K562 (cell line): Measurements from ENCODE around the gene NPC1. TPM values are rescaled to one million over a fixed set of nuclear protein-coding genes. Genes with fewer than 3 reads are reported as not detected.
A peak's percentile ranks its signal among the peaks of the same experiment; 100 is the strongest.

Experiments used
- AFF1 ChIP-seq, 2 experiments: fragments of 450-650 bp; IDR thresholded peaks; 2 replicates each; pipeline ENCODE4 v1.6.1; 2018; ENCODE audit warnings: mild to moderate bottlenecking in 2 of 2, low read depth in 1 of 2; ENCODE audit not compliant: partially characterized antibody in 2 of 2
- CBFA2T3 ChIP-seq: fragments of 450-650 bp; IDR thresholded peaks from 2 replicates; pipeline ENCODE4 v1.6.1; 2017
- GABPB2 ChIP-seq: fragments of 250-450 bp; sonication (Bioruptor Pico); conservative IDR thresholded peaks from 2 replicates; pipeline ENCODE4 v1.5.1; 2021; ENCODE audit warnings: mild to moderate bottlenecking
- GTF3C2 ChIP-seq: IDR thresholded peaks from 3 replicates; pipeline ENCODE4 v1.6.1; 2011; ENCODE audit warnings: borderline replicate concordance, mild to moderate bottlenecking, moderate library complexity; ENCODE audit not compliant: insufficient read length; ENCODE audit errors: extremely low read depth
- NFE2 ChIP-seq: IDR thresholded peaks from 2 replicates; pipeline ENCODE4 v1.6.1; 2014; ENCODE audit warnings: antibody characterized with exemption, low read depth
- PCBP1 ChIP-seq: fragments of 200-400 bp; formaldehyde crosslinking; IDR thresholded peaks from 2 replicates; pipeline ENCODE4 v1.6.1; 2018; ENCODE audit warnings: mild to moderate bottlenecking, low read depth, low read length; ENCODE audit not compliant: poor library complexity, severe bottlenecking
- POLR3G ChIP-seq: IDR thresholded peaks from 2 replicates; pipeline ENCODE4 v1.6.1; 2011; ENCODE audit not compliant: insufficient read length, insufficient replicate concordance; ENCODE audit errors: extremely low read depth
- RBBP5 ChIP-seq: fragments of 200-600 bp; sonication (generic); IDR thresholded peaks from 2 replicates; pipeline ENCODE4 v1.6.1; 2012; ENCODE audit warnings: borderline replicate concordance, mild to moderate bottlenecking, low read length, control low read depth, inconsistent platforms; ENCODE audit not compliant: insufficient read depth, poor library complexity, severe bottlenecking
- SPI1 ChIP-seq: IDR thresholded peaks from 2 replicates; pipeline ENCODE4 v1.6.1; 2011; ENCODE audit warnings: low read depth, low read length, control low read depth, borderline replicate concordance
- TBL1XR1 ChIP-seq, 2 experiments: IDR thresholded peaks; 2 replicates each; pipeline ENCODE4 v1.6.1; 2012; ENCODE audit warnings: improper control_type of control experiment in 2 of 2, low read length in 2 of 2, mild to moderate bottlenecking in 1 of 2
- TCF7 ChIP-seq: sonication (generic); IDR thresholded peaks from 2 replicates; pipeline ENCODE4 v1.6.1; 2016; ENCODE audit warnings: antibody characterized with exemption, borderline replicate concordance
- TFAM ChIP-seq: fragments of 250-450 bp; sonication (Bioruptor Pico); conservative IDR thresholded peaks from 2 replicates; pipeline ENCODE4 v1.5.0; 2021; ENCODE audit warnings: mild to moderate bottlenecking, moderate library complexity
- ZBTB43 ChIP-seq: sonication (generic); formaldehyde crosslinking; IDR thresholded peaks from 2 replicates; pipeline ENCODE4 v1.8.0; 2023; ENCODE audit warnings: mild to moderate bottlenecking, missing genetic modification reagents
- ZBTB9 ChIP-seq: fragments of 450-650 bp; formaldehyde crosslinking; IDR thresholded peaks from 2 replicates; pipeline ENCODE4 v1.4.0; 2020; ENCODE audit warnings: mild to moderate bottlenecking, moderate library complexity
- ZC3H8 ChIP-seq: fragments of 450-650 bp; IDR thresholded peaks from 2 replicates; pipeline ENCODE4 v1.6.1; 2017
- ZNF165 ChIP-seq: fragments of 250-450 bp; sonication (Bioruptor Pico); IDR thresholded peaks from 2 replicates; pipeline ENCODE4 v1.4.0; 2020; ENCODE audit warnings: borderline replicate concordance
- ZNF253 ChIP-seq: fragments of 250-450 bp; sonication (Bioruptor Pico); conservative IDR thresholded peaks from 2 replicates; pipeline ENCODE4 v1.6.1; 2021; ENCODE audit warnings: mild to moderate bottlenecking
- ZNF766 ChIP-seq: fragments of 200-800 bp; sonication (Bioruptor generic); conservative IDR thresholded peaks from 2 replicates; pipeline ENCODE4 v1.6.1; 2016; ENCODE audit warnings: missing genetic modification characterization, missing compliant biosample characterization
- polyA plus RNA-seq, 8 experiments: library from polyadenylated mRNA; depleted of rRNA in 4 of 8; stranded (reverse) in 5 of 8; unstranded in 3 of 8; fragments of >200 nt; fragmentation: Nextera tagmentation in 2 of 8; fragmentation: Illumina TruSeq in 1 of 8; extraction: Ambion mirVana in 2 of 8; extraction: Trizol in 1 of 8; gene quantifications; 2 replicates each; pipeline versions ENCODE4 v1.2.1 to v1.2.3, GENCODE V29; 2011 to 2014; ENCODE audit warnings: inconsistent platforms in 1 of 8, missing spikeins in 1 of 8
- total RNA-seq, 7 experiments: library from RNA; depleted of rRNA in 6 of 7; stranded (reverse); fragments of >200 nt in 6 of 7; fragmentation: Illumina TruSeq in 2 of 7; extraction: Trizol in 2 of 7; gene quantifications; 2 replicates each; pipeline versions ENCODE4 v1.2.1 to v1.2.3, GENCODE V29; 2011 to 2021; ENCODE audit warnings: low replicate concordance in 1 of 7

The NPC1 gene
- total and polyA plus RNA-seq, 9 of the 15 experiments (the other 6 are each of a cell fraction or from before 2014, with no cell fraction given) = 17.1 to 45.9 (median 27.6) TPM

GRCh38 chr18:23540867-23541266 is 45.4 kb downstream of the NPC1 start (continued):
- TF ChIP-seq CBFA2T3 (peak; percentile 81), SPI1 (peak; percentile 72; the same call in 1 of the 2 replicates), ZBTB43 (CRISPR knock-in tag) (no peak), TCF7 (no peak), NFE2 (peak; percentile 77), ZNF766 (CRISPR knock-in tag) (0 out of 2 replicates have a peak, but pooled peaks have one; percentile 61), TFAM (CRISPR knock-in tag) (no peak), TBL1XR1 (IDR thresholded peaks at IDR 0.05; ENCODE audit: low read length in 2 of 2) (peak in 1 of 2 experiments; percentile 94; a peak in 2 of 4 replicates), ZBTB9 (no peak), POLR3G (no peak), ZNF253 (CRISPR knock-in tag) (no peak), GTF3C2 (no peak), AFF1 (IDR thresholded peaks at IDR 0.05; ENCODE audit: low read depth in 1 of 2, partially characterized antibody in 2 of 2) (peak in 1 of 2 experiments; percentile 32), RBBP5 (peak; percentile 33), ZNF165 (no peak), PCBP1 (no peak), GABPB2 (CRISPR knock-in tag) (no peak), ZC3H8 (no peak)
